CD8-positive, alpha-beta memory T cell (primary cell): Measurements from ENCODE around the gene AFDN. TPM values are rescaled to one million over a fixed set of nuclear protein-coding genes. Genes with fewer than 3 reads are reported as not detected.
"Not testable (repeated sequence)": the region's sequence is repeated elsewhere in the genome, so short reads cannot be mapped to it uniquely, and the experiment has no call there.

Experiments used
- CTCF ChIA-PET: fragments of 350-600 bp; sonication (Branson Sonifier 250); formaldehyde crosslinking; loops from one replicate; lab custom pipeline; 2021; ENCODE audit warnings: antibody characterized with exemption; lab: Charles Lee
- POLR2A ChIA-PET: fragments of 350-600 bp; sonication (Branson Sonifier 250); formaldehyde crosslinking; loops from one replicate; lab custom pipeline; 2021; ENCODE audit warnings: antibody characterized with exemption; lab: Charles Lee
- DNase-seq, 5 donors: peaks; one replicate each; pipeline versions ENCODE4 v3.0.0 to v3.0.0-alpha.2; 2020 to 2022; ENCODE audit warnings: mixed read lengths in 1 of 5
- H3K27ac ChIP-seq: one replicate; pipeline ENCODE4 v1.7.0; 2013; ENCODE audit warnings: low read depth, mild to moderate bottlenecking, low read length, moderate library complexity
- H3K27me3 ChIP-seq: 2 replicates; pipeline ENCODE4 v1.7.0; 2013; ENCODE audit warnings: low read length, mild to moderate bottlenecking; ENCODE audit not compliant: insufficient read depth, poor library complexity, severe bottlenecking
- H3K36me3 ChIP-seq: 2 replicates; pipeline ENCODE4 v1.7.0; 2013; ENCODE audit warnings: mild to moderate bottlenecking, low read length, moderate library complexity; ENCODE audit not compliant: insufficient read depth
- H3K4me1 ChIP-seq: 2 replicates; pipeline ENCODE4 v1.7.0; 2013; ENCODE audit warnings: mild to moderate bottlenecking, low read length, moderate library complexity; ENCODE audit not compliant: insufficient read depth
- H3K4me3 ChIP-seq: 2 replicates; pipeline ENCODE4 v1.7.0; 2013; ENCODE audit warnings: mild to moderate bottlenecking, low read length
- H3K9me3 ChIP-seq: 2 replicates; pipeline ENCODE4 v1.7.0; 2013; ENCODE audit warnings: mild to moderate bottlenecking, low read length
- H3K27ac Mint-ChIP-seq, 8 donors: one replicate each; pipeline ENCODE4 v1.8.0; 2020 to 2021; ENCODE audit warnings: mixed read lengths in 8 of 8, mild to moderate bottlenecking in 6 of 8, inconsistent platforms in 3 of 8, moderate library complexity in 3 of 8
- H3K27me3 Mint-ChIP-seq, 2 donors: one replicate each; pipeline ENCODE4 v1.8.0; 2020 to 2021; ENCODE audit warnings: mixed read lengths in 2 of 2, mild to moderate bottlenecking in 1 of 2, moderate library complexity in 1 of 2
- H3K36me3 Mint-ChIP-seq, 3 donors: one replicate each; pipeline ENCODE4 v1.8.0; 2020 to 2021; ENCODE audit warnings: mixed read lengths in 3 of 3, inconsistent platforms in 1 of 3, mild to moderate bottlenecking in 1 of 3
- H3K4me1 Mint-ChIP-seq, 3 donors: one replicate each; pipeline ENCODE4 v1.8.0; 2020 to 2021; ENCODE audit warnings: mixed read lengths in 3 of 3, inconsistent platforms in 1 of 3, mild to moderate bottlenecking in 1 of 3
- H3K4me3 Mint-ChIP-seq, 7 donors: one replicate each; pipeline ENCODE4 v1.8.0; 2020 to 2021; ENCODE audit warnings: mixed read lengths in 7 of 7, mild to moderate bottlenecking in 6 of 7, moderate library complexity in 4 of 7, inconsistent platforms in 2 of 7
- H3K9me3 Mint-ChIP-seq, 5 donors: one replicate each; pipeline ENCODE4 v1.8.0; 2020 to 2022; ENCODE audit warnings: mixed read lengths in 5 of 5, mild to moderate bottlenecking in 3 of 5, moderate library complexity in 2 of 5, inconsistent platforms in 1 of 5
- polyA plus RNA-seq: library from polyadenylated mRNA; unstranded; fragments of 300-500 nt; fragmentation: Illumina TruSeq; gene quantifications from one replicate; pipeline ENCODE4 v1.2.3, GENCODE V29; 2021
- total RNA-seq, 2 experiments: library from RNA; stranded (reverse); gene quantifications; one replicate each; pipeline ENCODE4 v1.2.3, GENCODE V29; 2021

AFDN gene
- total and polyA plus RNA-seq, 3 experiments from 2014 or later, result 3.5 to 21.3 (median 19.0) TPM

DNA sequence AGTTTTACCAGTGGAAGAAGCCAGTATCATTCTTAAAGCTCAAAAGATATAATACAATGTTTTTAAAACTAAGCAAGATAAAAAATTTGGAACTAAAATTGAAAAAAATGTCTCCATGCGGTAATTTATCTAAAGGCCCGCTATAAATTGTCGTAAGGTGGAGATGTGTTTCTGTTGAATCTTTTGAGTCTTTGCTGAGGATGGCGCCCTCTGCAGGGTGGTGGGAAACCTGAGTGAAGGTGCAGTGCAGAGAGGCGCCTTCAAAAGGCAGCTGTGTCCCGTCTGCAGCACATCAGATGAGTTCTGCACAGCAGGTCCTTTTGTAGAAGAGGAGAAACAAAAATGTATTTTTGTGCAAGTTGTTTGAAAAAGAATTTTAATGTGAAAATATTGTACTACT, 141.4 kb downstream of the AFDN start:
- Mint-ChIP-seq H3K27ac (no peak overlapping the region), H3K9me3 (no peaks in the 10 kb centered on the region), H3K4me1 (no peaks in the 10 kb centered on the region), H3K27me3 (no peaks in the 10 kb centered on the region), H3K36me3 (peaks cover 0 to 10% (median 6%) of the 10 kb centered on the region in 3 donors), H3K4me3 (no peak overlapping the region)
- Histone ChIP-seq H3K4me1 (no peaks in the 10 kb centered on the region), H3K4me3 (no peak overlapping the region), H3K36me3 (peaks cover 4% of the 10 kb centered on the region), H3K9me3 (no peaks in the 10 kb centered on the region), H3K27ac (no peak overlapping the region), H3K27me3 (no peaks in the 10 kb centered on the region)
- no peak for DNase-seq
- ChIA-PET POLR2A (no interaction called here), CTCF (no interaction called here)

DNA sequence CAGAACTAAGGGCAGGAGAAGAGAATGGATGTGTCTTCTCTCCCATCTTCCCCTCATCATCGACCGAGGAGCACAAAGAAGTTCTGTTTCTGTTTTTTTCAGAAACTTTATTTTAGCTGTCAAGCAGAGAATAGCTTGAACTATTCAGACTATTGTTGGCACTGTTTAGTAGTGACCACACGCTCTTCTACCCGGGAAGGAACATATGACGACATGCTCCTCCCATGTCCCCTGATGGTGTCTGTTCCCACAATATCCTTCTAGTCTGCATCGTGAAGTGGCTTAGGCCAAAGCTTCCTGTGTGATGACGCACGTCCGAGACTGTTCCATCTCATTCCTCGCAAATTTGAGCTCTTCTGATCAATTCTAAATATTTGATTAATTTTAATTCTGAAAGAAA, 143.5 kb downstream of the AFDN start:
- POLR2A ChIA-PET, result no interaction called here

DNA sequence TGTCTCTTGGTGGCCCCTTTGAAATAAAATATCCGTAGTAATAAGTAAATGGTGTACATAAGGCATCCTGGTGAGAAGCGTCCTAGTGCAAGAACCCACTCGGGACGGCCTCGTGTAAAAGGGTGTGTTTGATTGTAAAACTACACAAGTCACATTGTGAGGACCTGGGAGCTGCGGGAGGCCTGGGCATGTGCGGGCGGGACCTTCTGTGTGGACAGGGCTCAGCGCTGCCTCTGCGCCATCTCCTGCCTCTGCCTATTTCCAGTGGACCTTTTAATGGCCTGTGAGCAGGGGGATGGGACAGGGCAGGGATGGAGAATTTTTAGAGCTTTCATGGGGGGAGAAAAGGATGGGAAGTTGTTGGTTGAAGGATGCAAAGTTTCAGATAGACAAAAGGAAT, 145.5 kb downstream of the AFDN start:
- H3K4me3 ChIP-seq, result no peak overlapping the region
- DNase-seq, result no peak
- no peaks in the 10 kb centered on the region for H3K4me1 ChIP-seq
- Mint-ChIP-seq H3K9me3 (no peaks in the 10 kb centered on the region), H3K4me1 (no peaks in the 10 kb centered on the region), H3K4me3 (no peak overlapping the region), H3K36me3 (peaks cover 0 to 3% (median 0%) of the 10 kb centered on the region in 3 donors), H3K27ac (no peak overlapping the region), H3K27me3 (peaks cover 0 to 5% of the 10 kb centered on the region in 2 donors)
- no peak overlapping the region for H3K27ac ChIP-seq
- H3K36me3 ChIP-seq, result peaks cover 4% of the 10 kb centered on the region
- ChIA-PET POLR2A (no interaction called here), CTCF (no interaction called here)
- H3K27me3 ChIP-seq, result no peaks in the 10 kb centered on the region
- H3K9me3 ChIP-seq, result no peaks in the 10 kb centered on the region

More for the DNA sequence above, 143.5 kb downstream of the AFDN start:
- peaks cover 4% of the 10 kb centered on the region for H3K36me3 ChIP-seq
- no peaks in the 10 kb centered on the region for H3K4me1 ChIP-seq
- DNase-seq, result no peak
- Mint-ChIP-seq H3K4me3 (no peak overlapping the region), H3K36me3 (peaks cover 0 to 9% (median 5%) of the 10 kb centered on the region in 3 donors), H3K9me3 (no peaks in the 10 kb centered on the region), H3K27me3 (peaks cover 0 to 5% of the 10 kb centered on the region in 2 donors), H3K27ac (peak overlapping the region in 1 of 8 donors; percentile 52), H3K4me1 (no peaks in the 10 kb centered on the region)
- H3K27ac ChIP-seq, result no peak overlapping the region
- no peaks in the 10 kb centered on the region for H3K27me3 ChIP-seq
- CTCF ChIA-PET, result no interaction called here
- H3K4me3 ChIP-seq, result no peak overlapping the region
- no peaks in the 10 kb centered on the region for H3K9me3 ChIP-seq

DNA sequence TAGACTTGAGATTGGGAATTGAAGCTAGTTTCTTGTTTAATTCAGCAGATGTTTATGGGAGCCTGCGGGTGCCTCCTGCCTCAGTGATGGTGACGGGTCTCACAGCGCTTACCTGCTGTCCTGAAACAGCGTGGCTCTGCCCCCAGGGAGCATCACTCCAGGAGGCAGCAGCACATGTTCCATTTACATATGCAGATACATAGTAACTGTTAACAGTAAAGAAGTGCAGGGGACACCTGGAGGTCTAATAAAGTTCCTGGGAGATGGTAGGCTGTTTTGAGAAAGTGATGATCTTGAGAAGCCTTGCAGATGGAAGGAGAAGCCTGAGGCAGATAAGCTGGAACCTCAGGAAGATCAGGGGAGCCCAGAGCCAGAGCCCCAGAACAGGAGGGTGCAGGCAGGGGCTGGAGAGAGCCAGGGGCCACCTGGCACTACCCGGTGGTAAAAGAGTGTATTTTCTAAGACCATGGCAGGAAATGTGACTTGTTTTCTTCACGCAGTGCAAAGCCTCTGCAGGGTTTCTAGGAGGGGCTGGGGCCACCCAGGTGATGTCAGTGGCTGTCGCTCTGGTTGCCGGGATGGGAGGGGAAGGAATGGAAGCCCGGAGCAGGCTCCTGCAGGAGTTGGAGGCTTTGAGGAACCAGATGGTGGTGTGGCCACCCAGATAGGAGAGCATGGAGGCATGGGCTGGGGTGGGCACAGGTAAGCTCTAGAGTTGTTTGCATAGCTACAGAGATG, 146.6 kb downstream of the AFDN start:
- no peaks in the 10 kb centered on the region for H3K9me3 Mint-ChIP-seq

DNA sequence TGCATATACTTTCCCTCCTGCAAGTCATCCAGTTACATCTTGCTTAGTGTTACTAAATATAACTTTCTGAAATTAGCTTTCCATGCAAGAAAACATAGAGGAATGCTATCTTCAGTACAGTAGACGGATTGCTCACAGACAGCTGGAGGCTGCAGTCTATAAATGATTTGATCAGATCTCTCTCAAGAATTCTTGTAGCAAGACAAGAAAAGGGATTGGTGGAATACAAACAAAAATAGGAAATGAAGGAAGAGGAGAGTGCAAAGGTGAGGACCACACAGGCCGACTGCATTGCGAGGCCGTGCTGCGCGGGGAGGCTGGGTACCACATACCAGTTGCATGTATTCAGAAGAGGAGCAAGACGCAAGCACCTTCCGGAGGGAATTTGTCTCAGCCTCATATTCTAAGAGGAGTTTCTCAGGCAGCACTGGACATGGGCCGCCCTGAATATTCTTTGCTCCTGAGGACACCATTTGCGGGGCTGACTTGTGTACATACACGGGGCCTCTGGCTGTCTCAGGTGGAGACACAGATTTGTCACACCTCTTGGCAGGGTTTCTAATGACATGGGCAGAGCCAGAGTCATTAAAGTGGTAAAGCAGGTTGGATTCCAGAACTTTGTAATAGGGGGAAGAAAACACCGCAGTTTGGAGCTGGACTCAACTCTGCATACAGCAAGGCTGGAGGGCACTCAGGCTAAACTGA, 148.1 kb downstream of the AFDN start:
- no peaks in the 10 kb centered on the region for H3K36me3 ChIP-seq
- Mint-ChIP-seq H3K27me3 (peaks cover 0 to 10% of the 10 kb centered on the region in 2 donors), H3K27ac (peak overlapping the region in 1 of 8 donors; percentile 2), H3K4me3 (no peak overlapping the region), H3K36me3 (no peaks in the 10 kb centered on the region), H3K4me1 (no peaks in the 10 kb centered on the region), H3K9me3 (no peaks in the 10 kb centered on the region)
- no peaks in the 10 kb centered on the region for H3K27me3 ChIP-seq
- no peak overlapping the region for H3K27ac ChIP-seq
- no peak for DNase-seq
- no peak overlapping the region for H3K4me3 ChIP-seq
- CTCF ChIA-PET, result no interaction called here
- no peaks in the 10 kb centered on the region for H3K4me1 ChIP-seq
- H3K9me3 ChIP-seq, result no peaks in the 10 kb centered on the region
- POLR2A ChIA-PET, result no interaction called here

More for the DNA sequence above, 146.6 kb downstream of the AFDN start:
- CTCF ChIA-PET, result no interaction called here
- no peak overlapping the region for H3K27ac ChIP-seq
- DNase-seq, result no peak
- Mint-ChIP-seq H3K36me3 (peaks cover 0 to 3% (median 0%) of the 10 kb centered on the region in 3 donors), H3K4me3 (no peak overlapping the region), H3K27me3 (peaks cover 0 to 5% of the 10 kb centered on the region in 2 donors), H3K27ac (no peak overlapping the region), H3K4me1 (no peaks in the 10 kb centered on the region)
- no peaks in the 10 kb centered on the region for H3K27me3 ChIP-seq
- H3K4me3 ChIP-seq, result no peak overlapping the region
- no peaks in the 10 kb centered on the region for H3K4me1 ChIP-seq
- POLR2A ChIA-PET, result no interaction called here
- H3K9me3 ChIP-seq, result no peaks in the 10 kb centered on the region
- H3K36me3 ChIP-seq, result no peaks in the 10 kb centered on the region

DNA sequence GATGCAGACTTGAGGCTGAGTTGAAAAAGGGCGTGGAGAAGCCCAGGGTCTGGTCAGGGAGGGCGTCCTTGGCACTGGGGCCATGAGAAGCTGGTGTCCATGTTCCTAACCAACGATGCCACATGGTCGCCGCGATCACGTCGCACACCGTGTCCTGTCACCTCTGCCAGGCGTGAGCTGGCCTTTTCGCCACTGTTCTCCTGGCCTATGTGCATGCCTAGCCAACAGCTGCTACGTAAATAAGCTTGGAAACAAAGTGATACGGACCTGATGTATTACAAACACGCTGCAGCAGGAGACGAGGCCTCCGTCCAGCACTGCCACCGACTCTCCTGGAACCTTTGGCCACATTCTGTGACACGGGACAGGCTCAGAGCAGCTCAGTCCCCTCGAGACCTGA, 148.7 kb downstream of the AFDN start:
- CTCF ChIA-PET, result no interaction called here
- no peaks in the 10 kb centered on the region for H3K9me3 Mint-ChIP-seq
- no peaks in the 10 kb centered on the region for H3K9me3 ChIP-seq
- H3K36me3 ChIP-seq, result no peaks in the 10 kb centered on the region
- H3K27me3 Mint-ChIP-seq, result peaks cover 0 to 10% of the 10 kb centered on the region in 2 donors
- no peak for DNase-seq
- no peak overlapping the region for H3K4me3 ChIP-seq
- POLR2A ChIA-PET, result no interaction called here
- H3K27ac ChIP-seq, result no peak overlapping the region
- H3K4me1 Mint-ChIP-seq, result no peaks in the 10 kb centered on the region
- H3K27ac Mint-ChIP-seq, result no peak overlapping the region
- no peaks in the 10 kb centered on the region for H3K27me3 ChIP-seq
- H3K4me3 Mint-ChIP-seq, result no peak overlapping the region
- no peaks in the 10 kb centered on the region for H3K36me3 Mint-ChIP-seq
- no peaks in the 10 kb centered on the region for H3K4me1 ChIP-seq

DNA sequence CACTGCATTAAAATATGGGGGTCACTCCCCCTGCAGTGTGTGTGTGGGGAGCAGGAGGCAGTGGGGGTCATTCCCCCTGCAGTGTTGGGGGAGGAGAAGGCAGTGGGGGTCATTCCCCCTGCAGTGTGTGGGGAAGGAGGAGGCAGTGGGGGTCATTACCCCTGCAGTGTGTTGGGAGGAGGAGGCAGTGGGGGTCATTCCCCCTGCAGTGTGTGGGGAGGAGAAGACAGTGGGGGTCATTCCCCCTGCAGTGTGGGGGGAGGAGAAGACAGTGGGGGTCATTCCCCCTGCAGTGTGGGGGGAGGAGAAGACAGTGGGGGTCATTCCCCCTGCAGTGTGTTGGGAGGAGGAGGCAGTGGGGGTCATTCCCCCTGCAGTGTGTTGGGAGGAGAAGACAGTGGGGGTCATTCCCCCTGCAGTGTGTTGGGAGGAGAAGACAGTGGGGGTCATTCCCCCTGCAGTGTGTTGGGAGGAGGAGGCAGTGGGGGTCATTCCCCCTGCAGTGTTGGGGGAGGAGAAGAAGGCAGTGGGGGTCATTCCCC, 149.5 kb downstream of the AFDN start:
- H3K4me3 Mint-ChIP-seq, DNase-seq, CTCF ChIA-PET, H3K27ac ChIP-seq, H3K36me3 Mint-ChIP-seq, H3K4me3 ChIP-seq, H3K4me1 ChIP-seq, POLR2A ChIA-PET, H3K4me1 Mint-ChIP-seq, H3K27me3 Mint-ChIP-seq, H3K27me3 ChIP-seq, H3K27ac Mint-ChIP-seq, H3K9me3 Mint-ChIP-seq, H3K36me3 ChIP-seq, H3K9me3 ChIP-seq: not testable (repeated sequence)

DNA sequence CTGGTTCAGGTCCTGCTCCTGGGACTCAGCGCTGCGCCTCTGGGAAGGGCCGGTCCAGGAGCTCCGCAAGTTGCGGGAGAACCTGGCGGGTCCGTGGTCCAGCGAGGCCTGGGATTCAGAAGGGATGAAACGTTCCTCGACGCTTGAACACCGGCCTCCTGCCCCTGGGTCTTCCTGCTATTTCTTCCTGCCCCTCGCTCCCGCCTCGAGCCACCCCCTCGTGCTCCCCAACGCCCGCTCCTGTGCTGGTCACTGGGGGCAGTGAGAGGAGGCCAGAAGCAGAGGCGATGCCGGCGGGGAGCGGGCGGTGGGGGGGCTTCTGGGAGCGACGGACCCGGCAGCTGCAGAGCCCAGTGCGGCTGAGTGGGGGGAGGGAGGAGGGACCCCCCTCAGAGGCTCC, 150.0 kb downstream of the AFDN start:
- Histone ChIP-seq H3K9me3 (no peaks in the 10 kb centered on the region), H3K27me3 (no peaks in the 10 kb centered on the region), H3K4me3 (no peak overlapping the region), H3K36me3 (no peaks in the 10 kb centered on the region), H3K4me1 (no peaks in the 10 kb centered on the region), H3K27ac (no peak overlapping the region)
- DNase-seq, result no peak
- peaks cover 0 to 10% of the 10 kb centered on the region in 2 donors for H3K27me3 Mint-ChIP-seq
- no peak overlapping the region for H3K4me3 Mint-ChIP-seq
- CTCF ChIA-PET, result no interaction called here
- H3K27ac Mint-ChIP-seq, result no peak overlapping the region
- H3K9me3 Mint-ChIP-seq, result no peaks in the 10 kb centered on the region
- H3K4me1 Mint-ChIP-seq, result no peaks in the 10 kb centered on the region
- no peaks in the 10 kb centered on the region for H3K36me3 Mint-ChIP-seq
- POLR2A ChIA-PET, result no interaction called here
